Right renal pelvis (tissue), 4 donors: ENCODE data around the gene KRT79. TPM values are rescaled to one million over a fixed set of nuclear protein-coding genes. Genes with fewer than 3 reads are reported as not detected.
"Not testable (repeated sequence)": the region's sequence is repeated elsewhere in the genome, so short reads cannot be mapped to it uniquely, and the experiment has no call there.

Source experiments
- DNase-seq, 4 donors: peaks; one replicate each; pipeline ENCODE4 v3.0.0-alpha.2; 2013; ENCODE audit warnings: low read depth in 4 of 4, low spot score in 3 of 4, missing footprints in 1 of 4
- polyA plus RNA-seq, 4 donors: library from polyadenylated mRNA; unstranded; fragments of 120-200 nt; gene quantifications; one replicate each; pipeline ENCODE4 v1.2.1, GENCODE V29; 2013; ENCODE audit not compliant: insufficient read length in 4 of 4

The KRT79 gene
- polyA plus RNA-seq, result not detected

DNA sequence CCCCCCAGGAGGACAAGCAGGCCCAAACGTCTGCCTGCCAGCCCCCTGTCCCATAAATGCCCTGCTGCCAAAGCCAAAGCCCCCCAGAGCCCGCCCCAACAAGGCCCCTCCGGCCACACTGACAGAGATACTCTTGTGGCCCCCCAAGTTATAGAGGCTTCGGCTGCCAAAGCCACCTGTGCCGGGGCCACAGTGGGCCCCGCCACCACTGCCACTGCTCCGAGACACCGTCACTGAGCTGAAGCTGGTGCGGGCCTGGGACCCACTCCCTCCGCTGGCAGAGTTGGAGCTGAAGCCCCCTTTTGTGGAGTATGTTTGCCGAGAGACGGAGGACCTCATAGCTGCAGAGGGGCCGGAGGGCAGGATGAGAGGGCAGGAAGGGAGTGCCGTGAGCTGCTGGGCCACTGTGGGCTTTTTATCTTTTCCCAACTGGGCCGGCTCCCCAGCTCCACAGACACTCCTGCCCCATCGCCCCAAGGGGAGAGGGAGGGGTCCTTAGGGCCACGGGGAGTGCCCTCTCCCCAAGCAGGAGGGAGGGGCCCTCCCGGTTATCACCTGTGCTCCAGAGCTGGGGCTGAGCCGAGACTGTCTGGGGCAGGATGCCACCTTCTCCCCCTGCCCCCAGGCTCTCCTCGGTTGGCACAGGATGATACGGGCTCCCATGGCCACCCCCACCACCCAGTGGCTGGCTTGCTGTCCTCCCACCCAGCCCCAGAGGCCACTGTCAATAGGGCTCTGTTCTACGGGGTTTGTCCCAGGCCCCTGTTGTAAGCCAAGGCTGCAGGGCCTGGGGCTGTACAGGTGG, at the start of gene KRT79:
KRT79 (minus strand) TSS at position 390 of the 805 bp plus-strand sequence; CDS start at position 339, 51 bp downstream.
- DNase-seq, result no peak

DNA sequence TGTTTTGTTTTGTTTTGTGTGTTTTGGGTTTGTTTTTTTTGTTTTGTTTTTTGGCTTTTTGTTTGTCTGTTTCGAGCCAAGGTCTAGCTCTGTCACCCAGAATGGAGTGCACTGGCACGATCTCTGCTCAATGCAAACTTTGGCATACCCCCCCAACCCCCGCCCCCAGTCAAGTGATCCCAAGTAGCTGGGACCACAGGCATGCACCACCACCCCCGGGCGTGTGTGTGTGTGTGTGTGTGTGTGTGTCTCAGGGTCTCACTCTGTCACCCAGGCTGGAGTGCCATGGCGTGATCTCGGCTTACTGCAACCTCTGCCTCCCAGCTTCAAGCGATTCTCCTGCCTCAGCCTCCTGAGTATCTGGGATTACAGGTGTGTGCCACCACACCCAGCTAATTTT, 46.4 kb upstream of the KRT79 start:
- not testable (repeated sequence) for DNase-seq

DNA sequence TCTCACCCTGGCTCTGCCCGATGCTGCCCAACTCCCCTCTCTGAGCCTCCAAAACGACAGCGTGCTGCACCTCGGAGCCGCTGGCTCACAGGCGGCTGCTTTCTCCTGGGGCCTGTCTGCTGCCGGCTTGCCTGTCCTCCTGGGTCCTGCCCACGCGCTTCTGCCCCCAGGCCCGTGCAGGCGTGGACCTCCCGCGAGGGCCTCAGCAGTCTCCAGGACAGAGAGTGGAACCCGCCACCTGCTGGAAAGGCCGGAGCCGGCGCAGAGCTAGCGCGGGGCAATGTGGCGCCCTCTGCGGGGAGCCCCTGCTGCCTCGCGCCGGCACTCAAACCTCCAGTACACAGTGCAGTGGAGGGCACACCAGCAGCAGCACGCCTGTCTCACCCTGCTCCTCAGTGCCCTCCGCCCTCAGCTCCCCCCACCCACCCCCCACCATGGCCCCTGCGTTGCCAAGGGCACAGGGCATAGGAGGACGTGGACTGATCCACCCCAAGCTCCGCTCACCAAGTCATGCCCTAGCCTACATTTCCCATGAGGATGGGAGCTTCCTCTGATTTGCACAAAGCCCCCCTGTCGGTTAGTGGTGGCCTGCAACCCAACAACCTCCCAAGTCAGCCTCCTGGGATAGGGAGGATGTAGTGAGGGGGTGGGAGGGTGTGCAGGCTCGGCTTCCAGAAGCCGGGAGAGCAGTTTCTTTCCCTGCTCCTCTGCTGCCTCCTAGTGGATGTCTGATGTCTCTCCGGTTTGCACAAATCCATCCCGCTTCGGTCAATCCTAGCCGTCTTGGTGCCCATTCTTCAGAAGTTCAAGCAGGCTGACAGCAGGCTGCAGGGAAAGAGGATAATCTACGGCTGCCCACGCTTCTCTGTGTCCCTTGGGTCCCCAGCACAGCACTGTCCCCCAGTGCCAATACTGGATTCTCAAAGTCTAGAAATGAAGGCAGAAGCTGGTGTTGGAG, 45.6 kb upstream of the KRT79 start:
- peak in 1 of 4 donors; percentile 85 for DNase-seq

DNA sequence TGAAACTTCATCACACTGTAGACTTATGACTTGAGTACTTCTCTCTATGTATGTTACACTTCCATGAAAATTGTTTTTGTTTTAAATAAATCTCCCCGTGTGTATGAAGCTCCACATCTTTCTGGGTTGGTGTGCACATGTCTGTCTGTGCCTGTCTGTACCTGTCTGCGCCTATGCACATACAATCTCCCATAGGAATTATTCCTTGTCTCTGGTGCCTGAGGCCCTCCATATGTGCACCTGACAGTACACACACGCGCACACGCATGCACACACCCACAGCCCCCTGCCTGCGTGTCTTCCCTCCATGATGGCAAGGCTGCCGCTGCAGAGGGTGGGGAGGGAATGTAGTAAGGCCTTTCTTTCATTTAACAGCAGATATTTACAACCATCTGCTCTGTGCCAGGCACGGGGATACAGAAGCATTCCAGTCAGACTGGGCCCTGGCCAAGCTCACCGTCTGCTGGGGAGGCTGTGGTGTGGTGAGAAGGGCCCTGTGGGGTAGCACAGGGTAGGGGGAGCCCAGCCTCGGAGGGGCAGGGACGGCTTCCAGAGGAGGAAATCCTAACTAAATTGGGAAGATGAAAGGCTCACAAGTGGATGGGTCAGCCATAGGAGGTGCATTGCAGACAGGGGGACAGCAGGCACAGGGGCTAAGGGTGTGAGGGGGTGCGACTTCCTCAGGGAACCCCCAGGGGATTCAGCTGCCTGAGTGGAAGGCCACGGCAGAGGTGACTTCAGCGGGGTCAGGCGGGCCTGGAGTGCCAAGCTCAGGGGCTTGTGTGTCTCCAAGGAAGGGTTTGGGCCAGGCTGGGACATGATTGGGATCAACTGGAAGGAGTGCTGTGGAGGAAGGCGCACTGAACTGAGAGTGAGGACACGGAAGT, 44.6 kb upstream of the KRT79 start:
- no peak for DNase-seq

DNA sequence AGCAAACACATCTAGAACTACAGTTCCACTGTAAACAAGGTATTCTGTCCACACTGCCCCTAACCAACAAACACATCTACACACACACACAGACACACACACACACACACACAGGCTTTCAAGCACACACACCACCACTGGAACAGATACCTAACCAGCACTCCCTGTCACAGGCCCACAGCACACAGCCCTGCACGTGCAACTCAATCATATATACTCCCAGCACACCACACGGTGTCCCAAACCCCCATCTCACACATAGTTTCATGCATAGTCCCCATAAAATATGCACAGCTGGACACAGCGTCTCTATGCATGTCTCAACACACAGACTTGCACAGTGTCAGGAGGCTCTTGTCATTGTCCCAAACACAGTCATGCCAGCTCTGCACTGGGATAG, 43.1 kb upstream of the KRT79 start:
- DNase-seq, result no peak

DNA sequence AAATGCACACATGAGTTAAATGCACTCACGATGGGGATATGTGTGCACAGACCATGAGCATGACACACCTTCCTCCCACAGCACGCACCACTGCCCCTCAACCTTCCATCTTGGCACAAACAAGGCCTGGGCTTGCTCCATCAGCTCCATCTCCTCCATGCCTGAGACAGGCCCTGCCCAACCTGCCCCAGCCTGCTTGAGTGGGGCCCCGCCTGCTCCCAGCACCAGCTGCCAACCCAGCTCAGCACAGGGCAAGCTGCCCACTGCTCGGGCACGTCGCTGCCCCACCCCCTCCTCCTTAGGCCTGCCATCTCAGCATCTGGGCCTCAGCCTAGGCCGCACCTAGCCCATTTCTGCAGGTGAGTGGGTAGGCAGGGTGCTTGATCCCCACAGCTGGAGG, 42.3 kb upstream of the KRT79 start:
- no peak for DNase-seq

DNA sequence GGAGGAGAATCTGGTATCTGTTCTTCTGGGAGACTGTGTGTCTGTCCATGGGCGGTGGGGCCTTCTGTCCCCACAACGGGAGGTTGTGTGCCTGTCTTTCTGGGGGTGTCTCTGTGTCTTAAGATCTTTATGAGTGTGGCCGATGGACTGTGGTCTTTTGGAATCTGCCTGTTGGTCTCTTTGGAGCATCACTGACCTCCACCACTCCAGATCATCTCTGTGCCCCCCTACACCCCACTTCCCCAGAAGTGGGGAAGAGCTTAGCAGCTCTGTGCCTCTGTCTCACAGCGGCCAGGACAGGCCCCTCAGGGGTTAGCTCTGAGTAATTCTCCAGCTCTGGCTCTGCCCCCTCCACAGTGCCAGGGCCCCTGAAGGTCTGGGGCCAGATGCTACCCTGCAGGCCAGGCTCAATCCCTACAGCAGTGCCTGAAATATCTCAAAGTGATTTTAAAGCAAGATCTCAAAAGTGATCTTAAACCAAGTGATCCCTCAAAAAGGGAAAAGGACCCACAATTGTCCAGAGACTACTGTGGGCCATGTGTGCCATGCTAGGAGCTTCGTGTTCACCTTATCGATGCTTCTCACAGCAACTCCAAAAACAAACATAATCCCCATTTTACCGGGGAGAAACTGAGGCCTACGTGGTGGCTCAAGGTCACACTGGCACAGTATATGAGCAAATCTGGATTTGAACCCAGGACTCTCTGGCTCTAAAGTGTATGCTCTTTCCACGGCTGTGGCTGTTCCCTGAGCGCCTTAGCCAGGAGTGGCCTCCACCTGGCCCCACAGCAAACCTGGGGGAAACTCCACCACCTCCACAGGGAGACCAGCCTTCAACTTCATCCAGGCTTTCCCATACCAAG, 40.7 kb upstream of the KRT79 start:
- DNase-seq, result no peak

DNA sequence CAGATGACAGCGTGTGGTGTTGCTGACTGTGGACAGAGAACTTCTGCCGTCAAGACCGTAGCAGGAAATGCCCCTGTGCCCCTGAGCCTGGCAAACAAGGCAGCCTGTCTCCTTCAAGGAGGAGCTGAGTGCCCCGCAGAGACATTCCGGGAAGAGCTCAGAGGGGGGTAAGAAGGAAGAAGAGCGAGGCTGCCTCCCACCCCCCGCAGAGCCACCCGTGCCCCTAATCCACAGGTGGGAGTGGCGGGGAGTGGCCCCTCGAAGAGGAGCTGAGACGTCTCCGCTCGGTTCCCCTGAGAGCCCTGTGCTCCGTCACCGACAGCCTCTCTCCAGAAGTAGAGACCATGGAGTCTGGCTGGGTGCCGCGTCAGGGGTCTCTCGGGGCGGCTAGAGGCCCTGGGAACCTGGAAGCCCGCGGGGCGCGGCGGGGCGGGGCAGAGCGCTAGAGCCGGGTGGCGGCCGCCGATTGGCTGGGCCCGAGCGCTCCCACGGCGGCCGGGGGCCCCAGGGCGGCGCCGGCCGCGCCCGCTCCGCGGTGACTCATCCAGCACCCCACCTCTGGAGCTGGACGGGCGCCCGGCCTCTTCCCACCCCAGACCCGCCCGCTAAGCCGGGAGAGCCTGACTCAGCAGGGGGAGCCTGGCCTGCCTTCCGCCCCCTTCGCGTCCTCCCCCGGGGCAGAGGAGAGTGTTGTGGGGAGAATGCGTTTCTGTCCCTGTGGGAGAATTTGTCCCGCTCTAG, 39.9 kb upstream of the KRT79 start:
- DNase-seq, result peak in 1 of 4 donors; percentile 39

DNA sequence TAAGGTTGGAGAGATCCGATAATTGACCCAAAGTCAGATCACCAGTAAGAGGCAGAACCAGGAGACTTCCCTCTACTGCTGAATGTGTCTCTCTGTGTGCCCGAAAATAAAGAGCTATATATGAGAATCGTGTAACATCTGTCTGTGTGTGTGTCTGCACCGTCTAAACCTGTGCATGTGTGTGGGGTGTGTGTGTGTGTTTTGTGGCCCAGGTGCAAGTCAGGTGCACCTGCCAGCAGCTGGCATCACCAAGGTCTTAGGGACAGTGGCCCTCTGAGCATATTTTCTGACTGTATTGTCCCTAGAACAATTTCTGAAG, 39.4 kb upstream of the KRT79 start:
- no peak for DNase-seq

DNA sequence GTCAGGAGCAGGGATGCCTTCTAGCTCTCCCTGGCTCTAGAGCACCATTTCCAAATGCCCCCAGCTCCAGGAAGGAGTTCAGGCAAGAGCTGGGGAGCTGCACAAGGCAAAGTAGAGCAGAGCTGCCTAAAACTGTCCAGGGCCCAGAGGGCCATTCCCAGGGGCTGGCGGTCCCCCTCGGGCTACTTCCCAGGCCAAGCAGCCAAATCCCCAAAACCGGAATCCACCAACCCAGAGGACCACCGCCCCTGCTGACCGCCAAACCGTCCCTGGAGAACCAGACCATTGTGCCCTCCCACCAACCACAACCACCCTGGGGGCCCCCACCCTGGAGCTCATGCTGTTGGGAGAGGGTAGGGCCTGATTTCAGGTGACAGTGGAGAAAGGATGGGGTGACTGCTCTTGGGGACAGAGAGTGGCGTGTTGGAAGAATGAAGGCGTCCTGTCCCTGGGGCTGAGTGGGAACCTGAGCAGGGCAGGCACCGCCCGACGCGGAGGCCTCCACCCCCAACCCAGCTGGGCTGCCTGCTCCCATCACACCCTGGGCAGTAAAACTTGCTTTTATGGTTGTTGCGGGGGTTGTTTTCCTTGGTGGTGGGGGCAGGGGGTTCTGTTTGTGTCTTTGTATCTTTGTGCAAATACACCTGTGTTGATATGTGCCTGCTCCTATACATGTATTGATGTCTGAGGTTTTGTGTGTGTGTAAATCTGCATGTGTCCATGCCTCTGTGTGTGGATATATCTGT, 38.7 kb upstream of the KRT79 start:
- no peak for DNase-seq

DNA sequence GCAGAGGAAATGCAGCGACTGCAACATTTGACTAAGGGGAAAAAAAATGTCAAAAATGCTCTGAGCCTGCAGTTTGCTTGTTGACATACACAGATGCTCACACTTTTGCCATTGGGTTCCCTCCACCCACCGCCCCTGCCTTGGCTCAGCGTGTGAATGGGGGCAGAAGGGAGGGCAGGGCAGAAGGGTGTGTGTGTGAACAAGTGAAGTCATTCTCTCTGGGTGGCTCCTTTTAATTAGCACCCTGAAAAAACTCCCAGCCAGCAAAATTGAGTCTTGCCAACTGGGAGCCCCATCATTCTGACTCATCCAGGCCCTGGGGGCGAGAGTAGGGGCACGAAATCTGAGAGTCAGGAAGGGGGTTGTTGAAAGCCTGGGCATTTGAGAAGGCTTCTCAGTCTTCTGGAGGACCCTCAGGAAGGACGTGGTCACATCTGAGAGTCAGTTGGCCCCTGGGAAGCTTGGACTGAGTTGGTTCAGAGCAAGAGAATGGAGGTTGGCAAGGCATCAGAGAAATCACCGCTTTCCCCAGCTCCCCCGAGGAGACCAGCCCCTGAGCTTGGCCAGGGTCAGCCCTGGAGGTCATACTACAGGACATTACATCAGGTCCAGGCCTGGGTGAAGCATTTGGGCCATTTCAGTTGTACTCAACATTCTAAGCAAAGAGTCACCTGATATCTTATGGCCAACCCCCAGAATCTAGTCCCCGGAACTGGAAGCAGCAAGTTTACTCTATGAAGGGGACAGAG, 37.4 kb upstream of the KRT79 start:
- no peak for DNase-seq

DNA sequence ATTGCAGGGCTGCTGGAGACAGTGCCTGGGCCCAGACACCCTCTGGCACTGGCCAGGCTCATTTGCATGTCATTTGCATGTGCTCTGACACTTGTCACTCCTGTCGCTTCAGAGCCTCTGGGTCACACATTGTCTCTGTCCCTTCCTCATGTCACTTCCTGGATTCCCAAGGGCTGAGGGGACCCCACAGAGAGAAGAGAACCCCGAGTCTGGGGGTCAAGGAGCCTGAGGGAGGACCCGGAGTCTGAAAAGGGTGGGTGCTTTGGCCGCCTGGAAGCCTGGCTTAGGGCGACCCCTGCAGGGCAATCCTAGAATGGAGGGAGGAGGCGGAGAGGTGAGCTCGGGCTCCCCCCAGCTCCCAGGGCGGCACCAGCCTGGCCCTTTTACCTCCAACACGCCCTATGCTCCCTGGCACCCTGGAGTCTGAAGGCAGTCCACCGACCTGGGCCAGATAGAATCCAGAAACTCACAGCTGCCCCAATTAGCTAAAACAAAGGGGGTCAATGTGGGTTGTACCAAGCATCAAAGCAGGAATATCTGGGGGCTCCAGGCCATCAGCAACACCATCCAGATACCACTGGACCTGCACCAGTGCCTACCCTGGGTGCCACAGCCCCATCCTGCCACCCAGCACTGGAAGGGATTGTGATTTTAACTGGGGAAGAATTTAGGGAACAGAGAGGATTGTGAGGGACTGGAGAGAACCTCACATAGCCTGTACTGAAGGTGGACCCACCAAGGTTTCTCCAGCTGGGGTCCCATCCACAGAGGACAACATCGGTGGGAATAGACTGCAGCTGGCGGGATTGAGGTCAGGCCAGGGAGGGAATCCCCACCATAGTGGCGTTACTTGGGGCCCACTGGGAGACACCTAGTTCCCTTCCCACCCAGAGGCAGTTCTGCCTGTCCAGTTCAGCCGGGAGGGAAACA, 36.5 kb upstream of the KRT79 start:
- no peak for DNase-seq

DNA sequence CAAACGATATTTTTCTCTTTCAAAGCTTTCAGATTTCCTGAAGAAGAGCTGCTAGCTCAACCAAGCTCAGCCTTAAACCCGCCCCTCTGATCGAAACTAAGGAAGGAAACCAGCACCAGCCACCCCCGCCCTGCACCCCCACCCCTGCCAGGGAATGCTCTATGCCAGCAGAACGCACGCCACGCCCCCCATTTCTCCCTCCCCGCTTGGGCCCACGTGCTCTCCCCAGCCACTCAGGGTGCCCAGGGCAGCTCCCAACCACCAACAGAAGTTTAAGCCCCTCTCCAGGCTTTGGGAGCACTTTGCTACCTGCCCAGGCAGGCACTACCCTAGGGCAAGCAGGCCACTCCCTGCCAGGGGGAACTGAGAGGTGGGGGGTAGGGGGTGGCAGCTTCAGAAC, 33.5 kb upstream of the KRT79 start:
- DNase-seq, result no peak

DNA sequence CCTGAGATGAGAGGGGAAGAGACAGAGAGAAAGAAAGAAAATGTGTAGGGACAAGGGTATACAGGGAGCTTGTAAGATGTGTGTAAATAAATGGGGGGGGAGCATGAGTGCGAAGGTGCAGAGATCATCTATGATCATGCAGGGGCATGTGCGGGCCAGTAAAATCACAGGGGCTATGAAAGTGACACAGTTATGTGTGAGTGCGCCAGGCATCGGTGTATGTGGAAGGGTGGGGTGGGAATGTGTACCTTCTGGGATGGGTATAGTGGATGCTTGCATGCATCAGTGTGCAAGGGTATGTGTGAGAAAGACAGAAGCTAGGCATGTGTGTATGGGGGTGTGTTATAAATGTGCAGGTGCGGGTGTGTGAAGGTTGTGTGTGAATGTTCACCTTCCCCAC, 33.0 kb upstream of the KRT79 start:
- no peak for DNase-seq

DNA sequence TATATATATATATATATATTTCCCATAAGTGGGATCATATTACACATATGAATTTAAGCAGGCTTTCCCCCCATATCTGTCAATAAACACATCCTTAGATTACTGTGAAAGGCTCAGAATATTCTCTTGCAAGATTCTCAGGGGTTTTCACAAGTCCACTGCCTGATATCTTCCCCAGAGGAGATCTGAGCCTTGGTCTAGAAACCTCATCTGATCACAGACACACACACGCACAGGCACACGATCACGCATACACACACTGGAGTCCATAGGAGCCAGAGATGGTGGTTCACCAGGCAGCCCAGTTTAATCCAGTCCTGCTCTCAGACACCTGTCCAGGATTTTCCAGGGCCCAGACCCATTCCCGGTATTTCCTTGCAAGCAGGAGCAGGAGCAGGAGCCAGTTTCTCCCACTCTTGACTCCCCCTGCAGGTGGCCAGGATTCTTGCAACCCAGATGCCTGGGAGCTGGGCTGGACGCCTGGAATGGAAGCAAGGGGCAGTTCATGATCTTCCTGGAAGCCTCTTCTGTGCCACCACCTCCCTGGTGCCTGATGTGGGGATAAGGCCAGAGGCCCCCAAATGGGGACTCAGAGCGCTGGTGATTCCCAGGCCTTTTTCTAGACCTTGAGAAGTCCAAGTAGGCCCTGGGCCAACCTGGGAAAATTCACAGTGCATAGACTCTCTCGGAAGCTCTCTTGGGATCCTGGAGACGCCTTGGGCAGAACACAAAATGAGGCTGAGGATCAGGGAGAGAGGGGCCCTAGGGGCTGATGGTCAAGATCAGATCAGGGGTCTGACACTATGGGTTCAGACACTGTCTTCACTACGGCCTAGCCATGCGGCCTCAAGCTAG, 31.2 kb upstream of the KRT79 start:
- peak in 1 of 4 donors; percentile 59 for DNase-seq

DNA sequence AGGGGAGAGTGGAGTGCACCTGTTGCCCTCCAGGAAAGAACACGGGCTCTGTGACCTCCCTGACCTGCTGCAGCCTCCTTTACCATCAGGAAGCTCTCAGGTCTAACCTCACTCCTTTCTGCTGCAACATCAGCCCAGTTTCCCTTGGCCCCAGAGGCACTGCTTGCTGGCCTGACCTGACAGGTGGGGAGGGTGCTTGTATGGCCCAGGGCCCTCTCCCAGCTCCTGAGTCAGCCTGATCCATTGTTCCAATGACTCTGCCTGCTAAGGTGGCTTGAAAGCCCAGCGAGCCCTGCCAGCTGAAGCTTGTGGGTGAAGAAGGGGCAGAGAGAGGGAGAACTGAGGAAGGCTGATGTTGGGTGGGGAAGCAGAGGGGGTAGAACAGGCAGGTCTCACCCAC, 27.9 kb upstream of the KRT79 start:
- DNase-seq, result no peak
